ENCODE measurements around the gene TAGLN.

The TAGLN gene

GRCh38 chr11:117232092-117232878 lies 33.1 kb downstream of the TAGLN start, which contains the start of gene RNF214:
TSS of gene RNF214 (plus strand) at chr11:117232671. CDS start at chr11:117234273, 1,602 bp downstream.
- DNase-seq = peak; percentile 84

- peak; percentile 11 for DNase-seq
Measured at GRCh38 chr11:117232911-117233409, 33.8 kb downstream of the TAGLN start.

GRCh38 chr11:117238221-117238620 lies 39.1 kb downstream of the TAGLN start:
- DNase-seq = no peak

GRCh38 chr11:117239295-117239694 lies 40.1 kb downstream of the TAGLN start:
- no peak for DNase-seq

GRCh38 chr11:117248341-117248740 lies 49.2 kb downstream of the TAGLN start:
- no peak for DNase-seq

- DNase-seq = no peak
Measured at GRCh38 chr11:117249571-117249970, 50.4 kb downstream of the TAGLN start.

- no peak for DNase-seq
Measured at GRCh38 chr11:117251506-117251905, 52.3 kb downstream of the TAGLN start.

GRCh38 chr11:117255966-117256365 lies 56.8 kb downstream of the TAGLN start:
- DNase-seq = no peak

GRCh38 chr11:117256573-117256972 lies 57.4 kb downstream of the TAGLN start:
- DNase-seq = no peak
